ENCODE results near the gene KLHL17.

KLHL17 gene

GRCh38 chr1:1003618-1004419 is 43.4 kb downstream of the KLHL17 start:
- H3F3A ChIP-seq (ENCODE audit: insufficient read depth, low read length), result no peaks in the 10 kb centered on the region

GRCh38 chr1:1004420-1004779 is 44.0 kb downstream of the KLHL17 start:
- H3K4me3 ChIP-seq (ENCODE audit: low read depth, low read length, poor library complexity, severe bottlenecking), result no peak overlapping the region
- H3K9me3 ChIP-seq (ENCODE audit: low read length), result no peaks in the 10 kb centered on the region
- H3F3A ChIP-seq (ENCODE audit: insufficient read depth, low read length), result no peaks in the 10 kb centered on the region
- H3K4me1 ChIP-seq (ENCODE audit: insufficient read depth, low read length, severe bottlenecking), result no peaks in the 10 kb centered on the region
- no peak overlapping the region for H3K9ac ChIP-seq (ENCODE audit: low read length)
- no peaks in the 10 kb centered on the region for H4K20me1 ChIP-seq (ENCODE audit: insufficient read depth, low read length)
- no peaks in the 10 kb centered on the region for H3K79me2 ChIP-seq (ENCODE audit: insufficient read depth, low read length)
- H3K36me3 ChIP-seq (ENCODE audit: insufficient read depth, low read length), result no peaks in the 10 kb centered on the region
- peaks cover 16% of the 10 kb centered on the region; the same call in 1 of the 2 replicates for H3K27me3 ChIP-seq (ENCODE audit: insufficient read depth, low read length)
- no peak overlapping the region for H3K4me2 ChIP-seq (ENCODE audit: low read length)
- H3K27ac ChIP-seq (ENCODE audit: low read depth, low read length, poor library complexity, severe bottlenecking), result no peak overlapping the region
- H2AFZ ChIP-seq (ENCODE audit: low read length), result no peak overlapping the region
- no peak for TF ChIP-seq EZH2 (IDR thresholded peaks at IDR 0.05; ENCODE audit: borderline replicate concordance, low read length)
- no peak for TF ChIP-seq CTCF (IDR thresholded peaks at IDR 0.05; ENCODE audit: low read length)
- H3K9me2 ChIP-seq (ENCODE audit: low read depth, low read length), result no peaks in the 10 kb centered on the region

More at GRCh38 chr1:1003618-1004419, 43.4 kb downstream of the KLHL17 start:
- H3K27me3 ChIP-seq (ENCODE audit: insufficient read depth, low read length), result peaks cover 16% of the 10 kb centered on the region; the same call in 1 of the 2 replicates
- H3K4me3 ChIP-seq (ENCODE audit: low read depth, low read length, poor library complexity, severe bottlenecking), result no peak overlapping the region
- H3K79me2 ChIP-seq (ENCODE audit: insufficient read depth, low read length), result no peaks in the 10 kb centered on the region
- no peak overlapping the region for H3K4me2 ChIP-seq (ENCODE audit: low read length)
- no peaks in the 10 kb centered on the region for H3K9me3 ChIP-seq (ENCODE audit: low read length)
- H2AFZ ChIP-seq (ENCODE audit: low read length), result no peak overlapping the region
- H3K9ac ChIP-seq (ENCODE audit: low read length), result no peak overlapping the region
- H4K20me1 ChIP-seq (ENCODE audit: insufficient read depth, low read length), result no peaks in the 10 kb centered on the region
- H3K27ac ChIP-seq (ENCODE audit: low read depth, low read length, poor library complexity, severe bottlenecking), result no peak overlapping the region
- no peaks in the 10 kb centered on the region for H3K9me2 ChIP-seq (ENCODE audit: low read depth, low read length)
- TF ChIP-seq EZH2 (IDR thresholded peaks at IDR 0.05; ENCODE audit: borderline replicate concordance, low read length), result no peak
- TF ChIP-seq CTCF (IDR thresholded peaks at IDR 0.05; ENCODE audit: low read length), result no peak
- no peaks in the 10 kb centered on the region for H3K36me3 ChIP-seq (ENCODE audit: insufficient read depth, low read length)
- H3K4me1 ChIP-seq (ENCODE audit: insufficient read depth, low read length, severe bottlenecking), result no peaks in the 10 kb centered on the region

- Histone ChIP-seq H3K27ac (ENCODE audit: low read depth, low read length, poor library complexity, severe bottlenecking) (no peak overlapping the region), H3K4me3 (ENCODE audit: low read depth, low read length, poor library complexity, severe bottlenecking) (no peak overlapping the region), H4K20me1 (ENCODE audit: insufficient read depth, low read length) (no peaks in the 10 kb centered on the region), H3K4me2 (ENCODE audit: low read length) (no peak overlapping the region), H3K9me3 (ENCODE audit: low read length) (no peaks in the 10 kb centered on the region), H3K9me2 (ENCODE audit: low read depth, low read length) (no peaks in the 10 kb centered on the region), H3K27me3 (ENCODE audit: insufficient read depth, low read length) (peaks cover 16% of the 10 kb centered on the region; the same call in 1 of the 2 replicates), H3K36me3 (ENCODE audit: insufficient read depth, low read length) (no peaks in the 10 kb centered on the region), H3F3A (ENCODE audit: insufficient read depth, low read length) (no peaks in the 10 kb centered on the region), H3K79me2 (ENCODE audit: insufficient read depth, low read length) (no peaks in the 10 kb centered on the region), H3K9ac (ENCODE audit: low read length) (no peak overlapping the region), H2AFZ (ENCODE audit: low read length) (no peak overlapping the region), H3K4me1 (ENCODE audit: insufficient read depth, low read length, severe bottlenecking) (no peaks in the 10 kb centered on the region)
- TF ChIP-seq CTCF (IDR thresholded peaks at IDR 0.05; ENCODE audit: low read length), result no peak
These were observed 44.7 kb downstream of the KLHL17 start for GRCh38 chr1:1004780-1005697.
